HT-29 (cell line): ENCODE results near the gene GP1BB. TPM values are rescaled to one million over a fixed set of nuclear protein-coding genes. Genes with fewer than 3 reads are reported as not detected.
"Not testable (repeated sequence)": the region's sequence is repeated elsewhere in the genome, so short reads cannot be mapped to it uniquely, and the experiment has no call there.

Source experiments
- DNase-seq: peaks from one replicate; pipeline ENCODE4 v3.0.0-alpha.2; 2015; ENCODE audit warnings: low spot score
- total RNA-seq: library from RNA; depleted of rRNA; stranded (reverse); fragments of >200 nt; shearing (Covaris generic); gene quantifications from 2 replicates; pipeline ENCODE4 v1.2.3, GENCODE V29; 2014; rRNA removed

GP1BB gene
- not detected in 2 replicates for total RNA-seq

GRCh38 chr22:19723232-19723982 is at the start of gene GP1BB:
Gene GP1BB, plus strand, starts transcription at chr22:19723539. Its CDS starts 31 bp downstream, at chr22:19723570.
- DNase-seq: peak; percentile 43

- no peak for DNase-seq
Observed at GRCh38 chr22:19673660-19674059, 49.7 kb upstream of the GP1BB start.

GRCh38 chr22:19674129-19674928 is 49.0 kb upstream of the GP1BB start:
- DNase-seq: no peak

GRCh38 chr22:19674929-19675253 is 48.4 kb upstream of the GP1BB start:
- DNase-seq: no peak

- no peak for DNase-seq
Observed at GRCh38 chr22:19675428-19675827, 47.9 kb upstream of the GP1BB start.

GRCh38 chr22:19676437-19676836 is 46.9 kb upstream of the GP1BB start:
- DNase-seq: not testable (repeated sequence)

- no peak for DNase-seq
Observed at GRCh38 chr22:19678949-19679521, 44.3 kb upstream of the GP1BB start.

GRCh38 chr22:19679522-19680101 is 43.7 kb upstream of the GP1BB start:
- peak; percentile 45 for DNase-seq

GRCh38 chr22:19680287-19680881 is 43.0 kb upstream of the GP1BB start:
- DNase-seq: no peak

GRCh38 chr22:19680911-19681862 is 42.2 kb upstream of the GP1BB start:
- no peak for DNase-seq

GRCh38 chr22:19681863-19682245 is 41.5 kb upstream of the GP1BB start:
- no peak for DNase-seq

GRCh38 chr22:19686946-19687345 is 36.4 kb upstream of the GP1BB start:
- DNase-seq: no peak

- DNase-seq: peak; percentile 50
Observed at GRCh38 chr22:19687561-19688300, 35.6 kb upstream of the GP1BB start.

GRCh38 chr22:19688301-19689290 is 34.7 kb upstream of the GP1BB start:
- DNase-seq: no peak

- DNase-seq: no peak
Observed at GRCh38 chr22:19689408-19689807, 33.9 kb upstream of the GP1BB start.

- DNase-seq: no peak
Observed at GRCh38 chr22:19691007-19691720, 32.2 kb upstream of the GP1BB start.

GRCh38 chr22:19691721-19692341 is 31.5 kb upstream of the GP1BB start:
- peak; percentile 90 for DNase-seq

- DNase-seq: no peak
Observed at GRCh38 chr22:19693581-19693980, 29.8 kb upstream of the GP1BB start.
